Measurements from ENCODE around the gene AP4M1. TPM values are rescaled to one million over a fixed set of nuclear protein-coding genes. Genes with fewer than 3 reads are reported as not detected.
A peak's percentile ranks its signal among the peaks of the same experiment; 100 is the strongest.

AP4M1 gene
- total and polyA plus RNA-seq, 10 of the 15 experiments (the other 5 are each of a cell fraction or from before 2014, with no cell fraction given), result 0.77 to 16.1 (median 13.0) TPM

DNA sequence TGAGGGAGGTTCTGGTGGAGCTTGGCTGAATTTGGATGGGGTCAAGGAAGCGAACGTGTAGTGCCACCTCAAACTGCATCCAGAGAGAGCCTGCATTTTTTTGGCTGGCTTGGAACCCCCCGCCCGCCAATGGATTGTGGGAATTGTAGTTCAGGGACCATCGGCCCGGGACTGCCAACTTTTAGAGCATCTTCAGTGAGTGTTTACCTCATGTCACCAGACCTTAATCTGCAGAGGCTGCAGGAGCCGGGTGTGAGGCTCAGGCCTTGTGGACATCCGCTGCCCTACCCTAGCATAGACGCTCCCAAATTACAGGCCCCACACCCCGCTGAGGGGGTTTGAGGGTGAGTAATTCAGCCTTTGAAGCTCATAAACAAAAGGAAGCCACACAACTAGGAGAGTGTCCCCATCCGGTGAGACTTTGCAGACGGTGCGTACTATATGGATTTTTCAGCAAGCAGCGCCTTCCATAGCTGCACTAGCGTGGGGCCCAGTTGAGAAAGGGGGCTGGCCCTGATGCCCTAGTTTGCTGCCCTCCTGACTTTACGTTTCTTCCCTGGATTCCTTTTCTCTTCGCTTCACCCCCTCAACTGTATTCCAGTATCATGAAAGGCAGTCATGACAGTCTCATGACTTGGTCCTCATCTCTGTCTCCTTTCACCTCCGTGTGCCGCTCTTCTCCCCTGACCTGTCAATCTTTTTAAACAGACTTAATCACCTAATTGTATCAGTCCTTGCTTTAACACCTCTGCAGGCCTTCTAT lies 18.7 kb downstream of the AP4M1 start (continued):
- TF ChIP-seq, protein P1, sequence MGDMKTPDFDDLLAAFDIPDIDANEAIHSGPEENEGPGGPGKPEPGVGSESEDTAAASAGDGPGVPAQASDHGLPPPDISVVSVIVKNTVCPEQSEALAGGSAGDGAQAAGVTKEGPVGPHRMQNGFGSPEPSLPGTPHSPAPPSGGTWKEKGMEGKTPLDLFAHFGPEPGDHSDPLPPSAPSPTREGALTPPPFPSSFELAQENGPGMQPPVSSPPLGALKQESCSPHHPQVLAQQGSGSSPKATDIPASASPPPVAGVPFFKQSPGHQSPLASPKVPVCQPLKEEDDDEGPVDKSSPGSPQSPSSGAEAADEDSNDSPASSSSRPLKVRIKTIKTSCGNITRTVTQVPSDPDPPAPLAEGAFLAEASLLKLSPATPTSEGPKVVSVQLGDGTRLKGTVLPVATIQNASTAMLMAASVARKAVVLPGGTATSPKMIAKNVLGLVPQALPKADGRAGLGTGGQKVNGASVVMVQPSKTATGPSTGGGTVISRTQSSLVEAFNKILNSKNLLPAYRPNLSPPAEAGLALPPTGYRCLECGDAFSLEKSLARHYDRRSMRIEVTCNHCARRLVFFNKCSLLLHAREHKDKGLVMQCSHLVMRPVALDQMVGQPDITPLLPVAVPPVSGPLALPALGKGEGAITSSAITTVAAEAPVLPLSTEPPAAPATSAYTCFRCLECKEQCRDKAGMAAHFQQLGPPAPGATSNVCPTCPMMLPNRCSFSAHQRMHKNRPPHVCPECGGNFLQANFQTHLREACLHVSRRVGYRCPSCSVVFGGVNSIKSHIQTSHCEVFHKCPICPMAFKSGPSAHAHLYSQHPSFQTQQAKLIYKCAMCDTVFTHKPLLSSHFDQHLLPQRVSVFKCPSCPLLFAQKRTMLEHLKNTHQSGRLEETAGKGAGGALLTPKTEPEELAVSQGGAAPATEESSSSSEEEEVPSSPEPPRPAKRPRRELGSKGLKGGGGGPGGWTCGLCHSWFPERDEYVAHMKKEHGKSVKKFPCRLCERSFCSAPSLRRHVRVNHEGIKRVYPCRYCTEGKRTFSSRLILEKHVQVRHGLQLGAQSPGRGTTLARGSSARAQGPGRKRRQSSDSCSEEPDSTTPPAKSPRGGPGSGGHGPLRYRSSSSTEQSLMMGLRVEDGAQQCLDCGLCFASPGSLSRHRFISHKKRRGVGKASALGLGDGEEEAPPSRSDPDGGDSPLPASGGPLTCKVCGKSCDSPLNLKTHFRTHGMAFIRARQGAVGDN (IDR thresholded peaks at IDR 0.05), result no peak
- TF ChIP-seq PML (IDR thresholded peaks at IDR 0.05; ENCODE audit: low read length) (no peak), EED (IDR thresholded peaks at IDR 0.05; ENCODE audit: low read depth) (no peak), RCOR1 (conservative IDR thresholded peaks at IDR 0.05; ENCODE audit: low read depth, low read length) (no peak), SIN3A (IDR thresholded peaks at IDR 0.05; ENCODE audit: low read depth, low read length) (0 out of 2 replicates have a peak, but pooled peaks have one; percentile 45), HCFC1 (IDR thresholded peaks at IDR 0.05; ENCODE audit: low read length) (peak; percentile 75), YY1 (IDR thresholded peaks at IDR 0.05; ENCODE audit: low read depth, low read length) (peak; percentile 37; the same call in 1 of the 2 replicates), CREB1 (IDR thresholded peaks at IDR 0.05; ENCODE audit: low read depth) (0 out of 2 replicates have a peak, but pooled peaks have one; percentile 20), BMI1 (IDR thresholded peaks at IDR 0.05; ENCODE audit: borderline replicate concordance) (no peak), BHLHE40 (IDR thresholded peaks at IDR 0.05; ENCODE audit: borderline replicate concordance in 1 of 2, low read depth in 2 of 2, low read length in 1 of 2) (0 out of 4 replicates have a peak, but pooled peaks of 1 of the 2 experiments have one; percentile 54), SREBF1 (IDR thresholded peaks at IDR 0.05; ENCODE audit: low read length) (0 out of 2 replicates have a peak, but pooled peaks have one; percentile 22), BACH1 (IDR thresholded peaks at IDR 0.05; ENCODE audit: borderline replicate concordance) (no peak), CREM (IDR thresholded peaks at IDR 0.05; ENCODE audit: low read depth) (peak; percentile 9; the same call in 1 of the 2 replicates), POU2F2 (IDR thresholded peaks at IDR 0.05; ENCODE audit: borderline replicate concordance, low read depth, low read length) (no peak), RAD51 (IDR thresholded peaks at IDR 0.05) (no peak)
